Rectal smooth muscle tissue (tissue), 1 donor: ENCODE results near the gene PKM.
"Not testable (repeated sequence)": the region's sequence is repeated elsewhere in the genome, so short reads cannot be mapped to it uniquely, and the experiment has no call there.

ENCODE experiments used
- H3K27ac ChIP-seq: one replicate; pipeline ENCODE4 v1.7.0; 2013; ENCODE audit warnings: low read depth, low read length, inconsistent platforms
- H3K27me3 ChIP-seq: one replicate; pipeline ENCODE4 v1.7.0; 2013; ENCODE audit warnings: low read length; ENCODE audit not compliant: control insufficient read depth, insufficient read depth
- H3K36me3 ChIP-seq: one replicate; pipeline ENCODE4 v1.7.0; 2013; ENCODE audit warnings: low read length; ENCODE audit not compliant: control insufficient read depth, insufficient read depth
- H3K4me1 ChIP-seq: one replicate; pipeline ENCODE4 v1.7.0; 2013; ENCODE audit warnings: low read length; ENCODE audit not compliant: control insufficient read depth, insufficient read depth
- H3K4me3 ChIP-seq: one replicate; pipeline ENCODE4 v1.7.0; 2013; ENCODE audit warnings: low read length
- H3K9ac ChIP-seq: one replicate; pipeline ENCODE4 v1.7.0; 2013; ENCODE audit warnings: low read length

The PKM gene

GRCh38 chr15:72178976-72179585 is 51.9 kb downstream of the PKM start:
- Histone ChIP-seq H3K36me3 (no peaks in the 10 kb centered on the region), H3K27me3 (peaks cover 3% of the 10 kb centered on the region), H3K9ac (no peak overlapping the region), H3K4me1 (no peaks in the 10 kb centered on the region), H3K27ac (no peak overlapping the region), H3K4me3 (no peak overlapping the region)

- H3K9ac ChIP-seq = no peak overlapping the region
- no peaks in the 10 kb centered on the region for H3K27me3 ChIP-seq
- no peak overlapping the region for H3K27ac ChIP-seq
- H3K4me3 ChIP-seq = no peak overlapping the region
- H3K36me3 ChIP-seq = no peaks in the 10 kb centered on the region
- no peaks in the 10 kb centered on the region for H3K4me1 ChIP-seq
Measured at GRCh38 chr15:72176743-72177142, 54.2 kb downstream of the PKM start.

- H3K27me3 ChIP-seq = no peaks in the 10 kb centered on the region
- no peaks in the 10 kb centered on the region for H3K36me3 ChIP-seq
- H3K27ac ChIP-seq = no peak overlapping the region
- no peaks in the 10 kb centered on the region for H3K4me1 ChIP-seq
- H3K4me3 ChIP-seq = no peak overlapping the region
- H3K9ac ChIP-seq = no peak overlapping the region
Measured at GRCh38 chr15:72176159-72176558, 54.8 kb downstream of the PKM start.

- Histone ChIP-seq H3K4me1 (no peaks in the 10 kb centered on the region), H3K27me3 (no peaks in the 10 kb centered on the region), H3K9ac (no peak overlapping the region), H3K4me3 (no peak overlapping the region), H3K27ac (no peak overlapping the region), H3K36me3 (no peaks in the 10 kb centered on the region)
Measured at GRCh38 chr15:72175186-72176044, 55.6 kb downstream of the PKM start.

- Histone ChIP-seq H3K36me3 (no peaks in the 10 kb centered on the region), H3K9ac (no peak overlapping the region), H3K4me1 (no peaks in the 10 kb centered on the region), H3K4me3 (no peak overlapping the region), H3K27me3 (no peaks in the 10 kb centered on the region), H3K27ac (no peak overlapping the region)
Measured at GRCh38 chr15:72174551-72175165, 56.3 kb downstream of the PKM start.

- Histone ChIP-seq H3K4me3 (no peak overlapping the region), H3K27me3 (no peaks in the 10 kb centered on the region), H3K9ac (no peak overlapping the region), H3K4me1 (no peaks in the 10 kb centered on the region), H3K27ac (no peak overlapping the region), H3K36me3 (no peaks in the 10 kb centered on the region)
Measured at GRCh38 chr15:72173864-72174550, 57.0 kb downstream of the PKM start.

- H3K4me1 ChIP-seq = no peaks in the 10 kb centered on the region
- H3K27ac ChIP-seq = no peak overlapping the region
- H3K36me3 ChIP-seq = no peaks in the 10 kb centered on the region
- H3K4me3 ChIP-seq = no peak overlapping the region
- no peak overlapping the region for H3K9ac ChIP-seq
- H3K27me3 ChIP-seq = no peaks in the 10 kb centered on the region
Measured at GRCh38 chr15:72173401-72173800, 57.6 kb downstream of the PKM start.

- H3K27ac ChIP-seq = no peak overlapping the region
- no peaks in the 10 kb centered on the region for H3K27me3 ChIP-seq
- H3K36me3 ChIP-seq = no peaks in the 10 kb centered on the region
- no peaks in the 10 kb centered on the region for H3K4me1 ChIP-seq
- H3K9ac ChIP-seq = no peak overlapping the region
- no peak overlapping the region for H3K4me3 ChIP-seq
Measured at GRCh38 chr15:72172796-72173195, 58.2 kb downstream of the PKM start.

- not testable (repeated sequence) for H3K27me3 ChIP-seq, H3K27ac ChIP-seq, H3K36me3 ChIP-seq, H3K9ac ChIP-seq, H3K4me1 ChIP-seq, H3K4me3 ChIP-seq
Measured at GRCh38 chr15:72171978-72172377, 59.0 kb downstream of the PKM start.

GRCh38 chr15:72170691-72171090 is 60.3 kb downstream of the PKM start:
- no peak overlapping the region for H3K27ac ChIP-seq

GRCh38 chr15:72169921-72170611 is 60.9 kb downstream of the PKM start:
- peak overlapping the region; percentile 37 for H3K4me3 ChIP-seq
- no peak overlapping the region for H3K27ac ChIP-seq
- H3K36me3 ChIP-seq = no peaks in the 10 kb centered on the region
- H3K27me3 ChIP-seq = no peaks in the 10 kb centered on the region
- H3K4me1 ChIP-seq = no peaks in the 10 kb centered on the region
- H3K9ac ChIP-seq = no peak overlapping the region

More at GRCh38 chr15:72170691-72171090, 60.3 kb downstream of the PKM start:
- no peaks in the 10 kb centered on the region for H3K4me1 ChIP-seq
- no peak overlapping the region for H3K4me3 ChIP-seq
- no peak overlapping the region for H3K9ac ChIP-seq
- no peaks in the 10 kb centered on the region for H3K36me3 ChIP-seq
- no peaks in the 10 kb centered on the region for H3K27me3 ChIP-seq
